Measurements from ENCODE around the gene MARCHF9.
A peak's percentile ranks its signal among the peaks of the same experiment; 100 is the strongest.

The MARCHF9 gene

DNA sequence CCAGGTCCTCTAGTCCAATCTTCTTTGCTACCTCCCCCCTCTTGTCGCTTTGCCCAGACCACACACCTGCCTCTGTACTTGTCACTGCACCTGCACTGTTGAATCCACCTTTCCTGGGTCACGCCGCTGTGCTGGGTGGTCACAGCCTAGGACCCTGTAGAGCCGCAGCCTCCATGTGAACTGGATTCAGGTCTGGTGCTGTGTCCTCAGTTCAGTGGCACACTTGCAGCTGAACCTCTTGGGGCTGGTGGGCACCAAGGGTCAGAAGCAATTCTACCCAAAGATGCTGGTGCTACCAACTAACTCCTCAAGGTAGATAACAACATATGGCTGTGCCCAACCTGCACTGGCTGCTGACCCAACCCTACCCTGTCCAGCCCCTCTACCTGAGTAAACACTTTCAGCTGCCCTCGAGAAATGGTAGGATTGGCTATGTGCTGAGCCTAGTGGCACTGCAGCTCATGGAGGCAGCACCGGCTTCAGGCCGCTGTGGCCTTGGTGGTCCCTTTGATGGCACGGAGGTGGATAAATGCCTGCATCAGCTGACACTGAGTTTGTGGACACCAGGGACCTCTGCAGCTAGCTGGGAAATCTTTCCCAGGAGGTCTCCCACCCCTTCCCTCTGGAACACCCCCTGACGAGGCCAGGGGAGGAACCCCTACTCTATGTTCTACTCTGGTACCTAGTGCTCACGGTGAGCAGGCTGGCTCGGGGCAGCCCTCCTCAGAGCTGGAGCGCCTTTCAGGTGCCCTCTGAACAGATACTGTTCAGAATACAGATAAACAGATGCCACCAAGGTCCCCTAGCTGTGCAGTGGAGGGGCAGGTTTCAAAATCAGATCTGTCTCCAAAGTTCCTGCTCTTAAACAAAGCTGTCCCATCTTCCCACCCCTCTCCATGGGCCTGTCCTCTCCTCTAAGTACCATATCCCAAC, 30.6 kb upstream of the MARCHF9 start:
- no peak for DNase-seq

DNA sequence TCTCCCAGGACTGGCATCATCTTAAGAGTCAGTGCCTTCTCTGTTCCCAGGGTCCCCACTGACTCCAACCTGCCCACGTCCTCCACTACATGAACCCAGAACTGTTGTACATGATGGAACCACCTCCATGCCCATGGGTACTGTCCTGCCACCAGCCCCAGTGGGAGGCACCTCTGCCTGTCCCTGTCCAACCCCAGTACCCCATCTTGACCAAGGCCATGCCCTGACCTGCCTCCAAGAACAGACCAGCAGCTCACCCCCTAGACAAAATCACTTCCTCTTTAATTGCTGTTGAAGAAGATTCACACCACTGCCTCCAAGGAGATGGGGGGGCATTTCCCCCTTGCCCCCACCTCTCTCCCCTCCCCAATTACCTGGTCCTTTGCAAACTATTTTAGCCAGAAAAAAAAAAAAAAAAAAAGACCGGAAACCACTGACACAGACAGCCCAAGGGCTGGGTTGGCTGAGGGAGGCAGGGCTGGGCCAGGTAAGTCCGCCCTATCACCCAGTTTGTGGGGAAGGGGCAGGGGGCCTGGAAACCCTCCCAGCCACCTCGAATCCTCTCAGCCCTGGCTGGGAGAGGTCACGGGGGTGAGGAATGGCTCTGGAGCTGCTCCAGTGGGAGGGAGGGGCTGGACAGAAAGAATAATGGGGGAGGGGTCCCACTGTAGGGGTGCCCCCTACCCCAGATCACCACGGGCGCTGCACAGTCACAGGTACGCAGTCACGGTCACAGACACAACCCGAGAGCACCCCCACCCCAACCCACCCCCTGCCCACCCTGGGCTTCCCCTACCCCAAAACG, 29.8 kb upstream of the MARCHF9 start:
- no peak for DNase-seq

DNA sequence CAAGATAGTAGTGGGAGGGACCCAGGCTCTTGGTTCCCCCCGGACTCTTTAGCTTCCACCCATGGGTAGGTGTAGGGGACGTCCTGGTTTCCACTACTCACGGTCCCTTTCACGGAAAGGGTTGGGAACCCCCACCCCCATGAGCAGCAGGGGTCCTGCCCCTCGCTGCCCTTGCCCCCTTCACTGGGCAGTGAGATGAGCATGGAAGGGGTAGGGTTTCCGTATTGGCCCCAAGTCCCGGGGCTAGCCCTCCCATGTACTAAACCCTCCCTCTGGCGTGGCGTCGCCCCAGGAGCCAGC, 29.1 kb upstream of the MARCHF9 start:
- no peak for DNase-seq

DNA sequence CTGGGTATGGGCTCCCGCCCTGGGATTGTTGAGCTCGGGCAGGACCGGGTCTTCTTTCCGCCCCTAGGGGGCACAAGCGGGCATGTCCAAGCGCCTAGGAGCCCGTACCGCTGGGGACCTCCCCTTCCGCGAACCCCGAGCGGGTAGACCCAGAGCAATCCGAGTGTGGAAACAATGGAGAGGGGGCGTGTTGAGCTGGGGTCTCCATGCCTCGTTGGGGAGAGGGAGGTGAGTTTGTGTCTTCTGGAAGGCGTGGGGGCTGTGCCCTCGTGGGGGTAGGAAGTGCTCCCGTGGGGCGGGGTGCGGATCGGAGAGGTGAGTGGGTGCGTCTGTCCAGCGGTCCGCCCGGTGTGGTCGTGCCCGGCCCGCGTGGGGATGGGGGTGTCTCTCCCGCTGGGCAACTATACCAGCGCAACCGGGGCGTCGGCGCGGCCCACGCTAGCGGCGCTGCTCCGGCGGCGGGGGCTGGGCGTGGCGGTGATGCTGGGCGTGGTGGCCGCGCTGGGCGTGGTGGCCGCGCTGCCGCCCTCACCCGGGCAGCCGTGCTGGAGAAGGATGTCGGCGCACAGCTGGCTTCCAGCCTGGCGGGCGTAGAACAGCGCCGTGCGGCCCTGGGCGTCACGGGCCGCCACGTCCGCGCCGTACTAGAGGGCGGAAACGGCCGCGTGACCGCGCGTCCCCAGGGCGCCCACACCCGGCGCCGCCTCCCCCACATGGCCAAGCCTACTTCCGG, 28.6 kb upstream of the MARCHF9 start:
- peak in 35 of 58 donors; percentile 19 to 63 (median 36) for DNase-seq

DNA sequence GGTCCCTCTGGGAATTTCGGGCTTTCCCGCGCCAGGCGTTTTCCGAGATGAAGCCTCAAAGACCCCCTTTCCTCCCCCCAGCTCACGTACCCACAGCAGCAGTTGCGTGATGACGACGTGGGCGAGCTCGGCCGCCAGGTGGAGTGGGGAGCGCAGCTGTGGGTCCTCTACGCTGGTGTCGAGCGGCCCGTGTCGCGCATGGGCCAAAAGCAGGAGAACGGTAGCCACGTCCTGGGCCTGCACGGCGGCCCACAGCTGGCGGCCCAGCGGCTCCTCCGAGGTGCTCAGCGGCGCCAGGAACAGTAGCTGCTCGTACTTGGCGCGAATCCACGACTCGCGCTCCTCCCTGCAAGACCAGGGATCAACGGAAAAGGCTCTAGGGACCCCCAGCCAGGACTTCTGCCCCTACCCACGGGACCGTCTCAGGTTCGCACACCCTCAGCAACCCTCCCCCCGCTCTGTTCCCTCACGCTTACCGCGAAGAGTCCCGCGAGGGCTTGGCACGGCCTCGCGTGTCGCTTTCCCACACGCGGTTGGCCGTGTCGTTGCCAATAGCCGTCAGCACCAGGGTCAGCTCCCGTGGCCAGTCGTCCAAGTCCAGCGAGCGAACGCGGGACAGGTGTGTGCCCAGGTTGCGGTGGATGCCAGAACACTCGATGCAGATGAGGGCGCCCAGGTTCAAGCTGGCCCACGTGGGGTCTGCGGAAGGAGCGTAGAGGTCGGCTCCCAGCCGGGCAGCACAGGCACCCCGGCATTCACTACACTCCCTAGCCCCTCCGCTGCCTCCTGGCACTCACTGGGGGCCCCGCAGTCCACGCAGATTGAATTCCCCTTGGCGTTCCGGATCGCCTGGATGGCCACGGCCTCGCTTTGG, 27.8 kb upstream of the MARCHF9 start:
- DNase-seq, result peak in 3 of 58 donors; percentile 14 to 42 (median 25)

DNA sequence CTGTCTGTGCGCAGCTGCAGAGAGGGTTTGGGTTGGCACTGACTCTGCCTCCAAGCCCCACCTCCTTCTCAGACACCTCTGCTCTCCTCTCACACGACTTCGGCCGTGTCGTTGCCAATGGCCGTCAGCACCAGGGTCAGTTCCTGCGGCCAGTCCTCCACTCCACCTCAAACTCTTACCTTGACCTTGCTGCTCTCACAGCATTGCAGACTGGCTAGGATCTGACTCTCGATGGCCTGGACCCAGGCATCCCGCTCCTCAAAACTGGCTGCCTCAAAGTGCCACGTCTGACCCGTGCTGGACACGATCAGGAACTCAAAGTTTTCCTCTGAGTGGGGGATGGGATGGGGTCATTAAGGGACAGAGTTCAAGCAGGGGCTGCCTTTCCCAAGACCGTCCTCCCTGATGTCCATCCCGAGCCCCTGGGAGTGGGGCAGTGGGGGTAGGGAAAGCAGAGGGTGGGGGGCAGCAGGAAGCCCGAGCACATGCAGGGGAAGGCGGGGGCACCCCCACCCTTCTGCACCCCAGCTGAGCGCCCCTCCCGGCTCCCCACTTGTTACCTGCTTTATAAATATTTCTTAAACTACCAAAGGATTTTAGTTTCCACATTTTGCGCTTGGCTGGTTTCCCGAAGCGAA, 27.0 kb upstream of the MARCHF9 start:
- no peak for DNase-seq

DNA sequence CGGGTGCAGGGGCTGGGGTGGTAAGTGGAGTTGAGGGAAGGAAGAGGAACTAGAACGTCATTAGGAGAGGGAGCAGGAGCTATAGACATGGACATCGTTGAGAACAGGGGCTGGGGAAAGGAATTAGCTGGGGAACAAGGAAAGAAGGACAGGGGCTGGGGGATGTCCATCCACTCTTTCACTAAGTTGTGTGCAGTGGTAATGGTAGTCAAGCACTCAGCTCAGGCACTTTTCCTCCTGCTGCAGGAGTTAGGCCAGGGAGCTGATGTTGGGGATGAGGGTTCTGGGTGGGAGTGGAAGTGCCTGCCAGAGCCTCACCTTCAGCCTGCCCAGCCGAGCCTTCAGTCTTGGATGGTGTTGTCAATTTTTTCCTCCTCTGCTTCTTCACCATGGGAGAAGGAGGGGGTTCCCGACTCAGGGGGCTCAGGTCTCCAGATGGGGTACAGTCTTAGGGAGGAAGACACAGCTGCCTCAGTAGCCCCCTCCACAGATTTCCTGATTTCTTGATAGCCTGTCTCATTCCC, 25.5 kb upstream of the MARCHF9 start:
- DNase-seq, result no peak

DNA sequence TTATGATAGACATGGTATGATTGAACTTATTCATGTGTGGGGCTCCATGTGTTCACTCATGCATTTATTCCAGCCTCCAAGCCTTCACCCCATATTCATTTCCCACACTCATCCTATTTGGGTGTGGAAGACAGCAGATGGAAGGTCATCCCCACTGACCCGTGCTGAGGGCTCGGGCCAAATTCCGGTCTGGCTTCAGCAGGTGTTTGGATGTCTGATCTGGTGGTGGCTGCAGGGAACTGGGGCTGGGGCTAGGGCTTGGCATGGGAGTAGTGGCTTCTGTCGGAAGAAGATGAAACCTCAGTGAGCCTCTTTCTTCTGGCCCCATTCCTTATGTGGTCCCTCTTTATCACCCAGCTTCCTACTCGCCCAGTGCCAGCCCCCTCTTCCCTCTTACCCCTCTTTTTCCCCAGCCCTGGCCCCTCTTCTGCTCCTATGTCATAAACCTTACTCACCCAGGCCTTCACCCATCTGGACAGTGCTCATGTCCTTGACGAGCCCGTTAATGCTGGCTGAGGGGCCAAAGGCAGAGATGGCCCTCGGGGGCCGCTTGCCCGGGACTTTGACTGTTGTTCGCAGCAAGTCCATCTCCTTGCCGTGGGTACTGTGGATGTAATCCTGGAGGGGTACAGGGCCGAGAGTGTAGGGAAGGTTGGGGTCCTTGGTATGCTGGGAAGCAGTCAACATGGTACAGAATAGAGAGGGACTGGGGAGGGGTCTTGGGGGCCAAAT, 24.4 kb upstream of the MARCHF9 start:
- DNase-seq, result no peak

DNA sequence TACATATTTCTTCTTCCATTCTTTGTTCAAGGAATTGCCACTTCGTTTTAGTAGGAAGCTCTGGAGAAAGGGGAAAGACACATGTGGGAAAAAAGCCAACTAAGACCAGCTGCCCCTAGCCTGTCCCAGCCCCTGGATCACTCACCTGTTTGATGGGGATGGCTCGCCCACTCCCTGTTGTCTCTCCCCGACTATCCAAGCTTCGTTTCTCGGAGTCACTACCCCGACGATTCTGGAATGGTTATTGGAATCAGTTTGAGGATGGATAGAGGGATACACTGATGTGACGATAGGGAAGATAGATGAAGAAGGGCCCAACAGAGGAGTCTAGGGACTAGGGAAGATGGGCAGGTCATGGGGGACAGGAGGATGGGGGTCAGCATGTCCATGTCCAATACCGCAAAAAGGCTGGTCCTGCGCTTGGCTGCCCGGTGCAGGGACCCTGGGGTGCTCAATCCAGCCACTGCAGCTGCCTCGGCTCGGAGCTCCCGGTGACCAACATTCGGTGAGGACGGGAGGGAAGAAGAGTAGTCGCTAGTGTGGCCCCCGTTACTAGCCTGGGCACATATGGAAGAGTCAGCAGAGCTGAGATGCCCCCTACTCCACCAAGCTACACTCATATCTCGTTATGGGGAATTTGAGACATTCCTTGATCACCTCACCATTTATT, 23.4 kb upstream of the MARCHF9 start:
- DNase-seq, result no peak

DNA sequence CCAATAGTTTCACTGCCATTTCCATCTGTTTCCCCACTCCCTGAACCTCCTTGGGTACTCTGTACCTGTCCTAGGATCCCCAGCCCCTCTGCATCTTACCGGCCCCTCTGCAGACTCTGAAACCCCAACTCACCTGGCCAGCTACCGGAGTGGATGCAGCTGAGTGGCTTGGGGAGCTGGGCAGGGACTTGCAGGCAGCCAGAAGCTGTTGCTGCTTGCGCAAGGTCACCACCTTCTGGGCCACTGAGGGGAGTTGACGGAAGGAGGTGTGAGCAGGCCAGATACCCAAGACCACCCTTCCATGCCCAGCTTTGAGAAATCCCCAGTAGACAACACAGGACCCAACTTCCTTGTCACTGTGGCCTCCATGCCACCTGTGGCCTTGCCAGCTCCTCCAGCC, 22.6 kb upstream of the MARCHF9 start:
- no peak for DNase-seq

DNA sequence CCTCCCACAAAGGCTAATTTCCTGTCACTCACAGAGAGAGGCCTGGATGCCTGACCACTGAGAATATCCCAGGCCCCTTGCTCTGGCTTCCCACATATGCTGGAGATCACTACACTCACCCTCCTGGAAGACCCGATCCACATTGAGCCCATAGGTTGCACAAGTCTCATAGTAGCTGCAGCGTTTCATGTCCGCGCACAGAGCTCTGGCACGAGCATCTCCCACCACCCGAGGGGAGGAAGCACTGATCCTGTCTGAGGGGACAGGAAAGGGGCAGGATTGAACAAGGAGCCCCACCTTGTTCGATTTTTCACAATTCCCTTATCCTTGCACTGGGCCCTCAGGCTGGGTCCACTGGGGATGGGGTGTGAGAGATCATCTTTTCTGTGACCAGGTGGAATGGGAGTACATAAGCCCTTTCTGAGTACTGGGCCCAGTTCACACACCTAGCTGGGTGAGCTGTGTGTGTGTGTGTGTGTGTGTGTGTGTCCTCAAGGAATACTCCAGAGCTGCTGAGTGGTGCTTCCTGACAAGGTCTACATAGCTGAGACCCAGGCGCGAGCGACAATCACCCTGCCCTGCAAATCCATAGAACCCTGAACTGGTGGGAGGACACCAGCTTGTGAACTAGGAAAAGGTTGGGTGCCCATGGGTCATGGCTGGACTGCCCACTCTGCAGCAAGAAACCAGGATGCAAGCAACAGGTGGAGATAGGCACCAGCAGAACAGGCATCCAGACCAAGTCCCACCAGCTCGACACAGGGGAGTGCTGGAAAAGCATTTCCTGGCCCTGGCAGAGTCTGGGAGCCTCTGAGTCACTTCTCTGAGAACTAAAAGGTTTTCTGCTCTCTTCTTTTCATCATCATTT, 21.9 kb upstream of the MARCHF9 start:
- DNase-seq, result no peak

DNA sequence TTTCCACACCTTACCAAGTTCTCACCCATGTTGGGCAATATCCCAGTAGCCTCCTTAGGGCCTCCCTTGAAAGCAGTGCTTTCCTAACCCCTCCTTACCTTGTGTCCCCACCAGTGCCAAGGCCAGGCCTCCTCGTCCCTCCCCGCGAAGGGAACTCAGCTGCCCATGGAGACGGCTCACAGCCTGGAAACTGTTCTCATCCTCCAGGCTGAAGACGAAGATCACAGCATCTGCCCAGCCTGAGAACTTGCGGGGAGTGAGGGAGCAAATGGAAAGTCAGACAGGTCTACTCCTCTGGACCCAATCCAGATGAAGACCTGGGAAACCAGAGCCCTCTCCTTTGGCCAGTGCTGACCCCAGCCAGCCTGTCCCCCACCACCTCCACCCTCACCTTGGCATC, 21.0 kb upstream of the MARCHF9 start:
- no peak for DNase-seq

DNA sequence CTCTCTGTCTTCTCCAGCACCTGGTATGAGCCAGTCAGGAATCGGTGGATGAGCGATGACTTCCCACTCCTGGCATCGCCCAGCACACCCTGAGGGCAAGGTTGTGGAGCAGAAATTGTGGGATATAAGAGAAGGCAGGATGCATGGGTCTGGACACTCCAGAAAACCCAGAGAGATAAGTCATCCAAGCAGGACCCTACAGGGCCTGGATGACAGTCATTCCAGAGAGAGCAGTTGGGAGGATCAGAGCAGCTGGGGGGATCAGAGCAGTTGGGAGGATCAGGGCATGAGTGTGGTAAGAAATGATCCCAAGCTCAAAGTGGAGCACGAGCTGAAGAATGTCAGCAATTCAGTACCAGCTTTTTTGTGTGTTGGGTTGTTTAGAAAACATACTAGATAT, 20.3 kb upstream of the MARCHF9 start:
- no peak for DNase-seq

DNA sequence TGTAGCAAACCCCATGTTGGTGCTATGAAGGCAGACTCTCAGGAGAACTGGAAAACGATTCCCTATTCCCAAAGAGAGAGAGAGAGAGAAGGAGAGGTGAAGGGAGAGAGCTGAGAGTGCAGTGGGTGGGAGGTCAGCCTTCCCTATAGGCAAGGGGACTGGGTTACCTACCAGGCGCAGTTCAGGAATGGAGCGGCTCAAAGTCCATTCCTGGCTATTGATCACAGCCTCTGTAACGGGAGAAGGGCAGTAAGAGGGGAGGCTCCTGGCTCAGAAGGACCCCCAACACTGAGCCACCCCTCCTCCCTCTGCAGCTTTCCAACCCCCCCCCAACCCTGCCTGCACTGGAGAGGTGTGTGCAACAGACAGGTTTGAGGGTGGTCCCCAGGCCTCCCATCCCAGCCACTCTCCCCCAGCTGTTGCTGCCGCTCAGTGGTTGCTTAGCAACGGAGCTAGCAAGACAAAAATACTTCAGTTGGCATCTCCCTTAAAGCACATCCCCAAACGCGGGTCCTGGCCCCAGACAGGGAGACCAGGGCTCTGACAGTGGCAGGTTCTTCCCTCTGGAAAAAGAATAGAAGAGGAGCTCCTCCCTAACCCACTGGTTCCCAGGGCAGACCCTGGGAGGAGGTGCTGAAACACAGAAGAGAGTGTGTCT, 19.6 kb upstream of the MARCHF9 start:
- DNase-seq, result peak in 8 of 58 donors; percentile 11 to 37 (median 22)

DNA sequence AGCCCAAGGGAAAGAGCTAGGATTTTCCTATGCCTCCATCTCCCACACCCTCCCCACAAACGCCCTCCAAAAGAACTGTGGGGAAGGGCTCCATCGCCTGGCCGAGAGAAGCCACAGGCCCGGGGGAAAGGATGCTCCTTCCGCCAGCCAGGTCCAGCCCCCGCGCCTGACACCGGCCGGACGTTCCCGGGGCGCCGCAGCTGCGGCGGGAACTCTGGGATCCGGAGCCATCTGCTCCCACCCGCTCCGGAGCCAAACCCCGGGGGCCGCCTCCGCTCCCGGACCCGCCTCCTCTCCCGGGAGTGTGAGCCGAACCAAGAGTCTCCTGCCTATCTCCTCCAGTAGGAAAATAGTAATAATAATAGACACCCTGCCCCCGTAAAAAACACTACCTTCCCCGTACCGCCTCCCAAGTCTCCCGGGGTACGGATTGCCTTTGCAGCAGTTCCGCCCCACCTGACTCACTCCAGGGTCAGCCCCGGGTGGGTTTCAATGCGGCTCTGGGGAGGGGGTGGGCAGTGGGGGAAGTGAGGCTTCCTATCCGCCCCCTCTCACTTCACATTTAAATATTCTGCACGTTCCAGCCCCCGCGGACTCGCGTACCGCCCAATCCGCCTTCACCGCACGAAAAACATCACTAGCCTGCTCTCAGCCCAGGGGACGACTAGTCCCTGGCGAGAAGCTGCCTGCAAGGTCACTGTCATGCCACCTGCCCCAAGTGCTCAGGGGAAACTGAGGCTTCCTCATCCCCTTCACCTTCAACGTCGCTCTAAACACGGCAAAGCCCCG, 18.8 kb upstream of the MARCHF9 start:
- DNase-seq, result peak in 40 of 58 donors; percentile 9 to 80 (median 34)

DNA sequence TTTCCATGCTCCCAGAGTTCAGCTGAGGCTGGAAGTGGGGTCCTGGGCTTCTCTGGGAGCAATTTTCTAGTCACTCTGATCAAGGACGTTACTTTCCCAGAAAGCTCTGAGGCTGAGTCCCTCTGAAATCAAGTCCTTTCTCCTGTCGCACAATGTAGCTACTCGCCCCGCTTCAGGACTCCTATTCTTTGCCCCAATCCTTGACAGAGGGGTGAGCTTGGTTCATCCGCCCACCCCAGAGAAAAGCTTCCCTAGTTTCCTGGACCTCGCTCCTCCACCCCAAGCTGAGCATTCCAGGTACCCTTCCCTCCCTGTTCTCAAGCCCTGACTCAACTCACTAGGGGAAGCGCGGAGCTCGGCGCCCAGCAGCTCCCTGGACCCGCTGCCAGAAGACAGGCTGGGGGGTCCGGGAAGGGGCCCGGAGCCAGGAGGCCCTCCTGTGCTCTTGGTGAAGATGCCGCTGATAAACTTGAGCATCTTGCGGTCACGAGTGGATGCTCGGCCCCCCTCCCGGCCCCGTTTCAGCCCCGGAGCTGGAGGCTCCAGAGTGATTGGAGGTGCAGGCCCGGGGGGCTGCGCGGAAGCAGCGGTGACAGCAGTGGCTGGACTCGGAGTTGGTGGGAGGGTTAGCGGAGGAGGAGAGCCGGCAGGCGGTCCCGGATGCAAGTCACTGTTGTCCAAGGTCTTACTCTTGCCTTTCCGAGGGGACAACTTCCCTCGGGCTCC, 18.0 kb upstream of the MARCHF9 start:
- peak in 1 of 58 donors; percentile 31 for DNase-seq
